B cell (primary cell): ENCODE measurements around the gene APCDD1. TPM values are rescaled to one million over a fixed set of nuclear protein-coding genes. Genes with fewer than 3 reads are reported as not detected.

ENCODE experiments used
- ATAC-seq: fragments of 200-7000 bp; cut with Tn5 transposase; one replicate; pipeline ENCODE4 v1.10.0; 2021; ENCODE audit warnings: low read depth, mild to moderate bottlenecking, moderate number of reproducible peaks, moderate library complexity
- CTCF ChIA-PET: fragments of 350-600 bp; sonication (Branson Sonifier 250); formaldehyde crosslinking; loops from one replicate; lab custom pipeline; 2021; ENCODE audit warnings: antibody characterized with exemption, inconsistent platforms; lab: Charles Lee
- POLR2A ChIA-PET: fragments of 350-600 bp; sonication (Branson Sonifier 250); formaldehyde crosslinking; loops from one replicate; lab custom pipeline; 2021; ENCODE audit warnings: antibody characterized with exemption; lab: Charles Lee
- DNase-seq: peaks from one replicate; pipeline ENCODE4 v3.0.0; 2013
- H2AFZ ChIP-seq: 2 replicates; pipeline ENCODE4 v1.6.1; 2012; ENCODE audit warnings: mild to moderate bottlenecking, low read depth, low read length; ENCODE audit not compliant: insufficient read depth, poor library complexity, severe bottlenecking
- H3K27ac ChIP-seq, 2 donors: 1 replicate in 1 of 2; 2 replicates in 1 of 2; pipeline ENCODE4 v1.5.1; 2012 to 2013; ENCODE audit warnings: low read length in 2 of 2, mild to moderate bottlenecking in 2 of 2, moderate library complexity in 1 of 2
- H3K27me3 ChIP-seq, 4 experiments: fragments of 200-600 bp in 1 of 4; sonication (generic) in 1 of 4; replicated peaks in 1 of 4; 1 replicate in 2 of 4; 2 replicates in 2 of 4; pipeline versions ENCODE4 v1.6.1 to v1.7.0; 2013 to 2016; ENCODE audit warnings: low read length in 3 of 4, mild to moderate bottlenecking in 2 of 4, mixed read lengths in 1 of 4, moderate library complexity in 1 of 4; ENCODE audit not compliant: insufficient read depth in 4 of 4, control insufficient read depth in 3 of 4; ENCODE audit errors: control extremely low read depth in 1 of 4
- H3K36me3 ChIP-seq, 2 experiments: replicated peaks in 1 of 2; 1 replicate in 1 of 2; 2 replicates in 1 of 2; pipeline versions ENCODE4 v1.6.1 to v1.7.1; 2013; ENCODE audit warnings: low read length in 1 of 2; ENCODE audit not compliant: insufficient read depth in 2 of 2, control insufficient read depth in 1 of 2; ENCODE audit errors: control extremely low read depth in 1 of 2, extremely low read depth in 1 of 2
- H3K4me1 ChIP-seq, 2 donors: fragments of 200-600 bp in 1 of 2; sonication (generic) in 1 of 2; 1 replicate in 1 of 2; 2 replicates in 1 of 2; pipeline versions ENCODE4 v1.5.1 to v1.6.1; 2013 to 2017; ENCODE audit warnings: low read length in 2 of 2; ENCODE audit not compliant: control insufficient read depth in 2 of 2, insufficient read depth in 2 of 2
- H3K4me2 ChIP-seq: replicated peaks from 2 replicates; pipeline ENCODE3; 2012; ENCODE audit warnings: mild to moderate bottlenecking, low read depth, low read length; ENCODE audit not compliant: poor library complexity, severe bottlenecking
- H3K4me3 ChIP-seq, 5 experiments: fragments of 200-600 bp in 1 of 5; sonication (generic) in 1 of 5; 1 replicate in 3 of 5; 2 replicates in 2 of 5; pipeline versions ENCODE4 v1.5.1 to v1.7.0; 2011 to 2016; ENCODE audit warnings: low read length in 4 of 5, mild to moderate bottlenecking in 4 of 5, low read depth in 2 of 5, control low read depth in 1 of 5, moderate library complexity in 1 of 5; ENCODE audit not compliant: insufficient read depth in 1 of 5; ENCODE audit errors: control extremely low read depth in 1 of 5, extremely low read depth in 1 of 5
- H3K79me2 ChIP-seq: fragments of 200-600 bp; sonication (generic); one replicate; pipeline ENCODE4 v1.6.0; 2016; ENCODE audit warnings: low read length; ENCODE audit not compliant: control insufficient read depth, insufficient read depth
- H3K9ac ChIP-seq: fragments of 200-600 bp; sonication (generic); 2 replicates; pipeline ENCODE4 v1.6.1; 2017; ENCODE audit warnings: mild to moderate bottlenecking, low read length, moderate library complexity
- H3K9me3 ChIP-seq, 3 donors: one replicate each; pipeline versions ENCODE4 v1.6.1 to v1.7.1; 2013; ENCODE audit warnings: low read length in 2 of 3; ENCODE audit not compliant: control insufficient read depth in 2 of 3, insufficient read depth in 1 of 3; ENCODE audit errors: control extremely low read depth in 1 of 3
- H4K20me1 ChIP-seq: 2 replicates; pipeline ENCODE4 v1.6.0; 2012; ENCODE audit warnings: mild to moderate bottlenecking, low read length; ENCODE audit not compliant: insufficient read depth, control insufficient read depth, poor library complexity, severe bottlenecking
- H3K27ac Mint-ChIP-seq: one replicate; pipeline ENCODE4 v1.8.0; 2021; ENCODE audit warnings: mixed read lengths
- H3K27me3 Mint-ChIP-seq: one replicate; pipeline ENCODE4 v1.8.0; 2021; ENCODE audit warnings: mixed read lengths
- H3K4me1 Mint-ChIP-seq: one replicate; pipeline ENCODE4 v1.8.0; 2021; ENCODE audit warnings: mixed read lengths
- H3K4me3 Mint-ChIP-seq: one replicate; pipeline ENCODE4 v1.8.0; 2021; ENCODE audit warnings: mixed read lengths
- H3K9me3 Mint-ChIP-seq: one replicate; pipeline ENCODE4 v1.8.0; 2022; ENCODE audit warnings: mixed read lengths; ENCODE audit not compliant: insufficient read depth
- CTCF ChIP-seq: fragments of 200-600 bp; IDR thresholded peaks from one replicate; pipeline ENCODE4 v1.8.0; 2022; ENCODE audit warnings: antibody characterized with exemption, mild to moderate bottlenecking
- EZH2 ChIP-seq: IDR thresholded peaks from 2 replicates; pipeline ENCODE4 v1.6.1; 2012; ENCODE audit warnings: borderline replicate concordance, low read depth, mild to moderate bottlenecking, moderate library complexity, low read length; ENCODE audit not compliant: insufficient read depth, poor library complexity, severe bottlenecking
- WGBS: methylation state at CpG from one replicate; pipeline ENCODE4 v1.1.5; 2013; ENCODE audit warnings: missing lambda C conversion rate; ENCODE audit not compliant: insufficient coverage; 5-methylcytosine and 5-hydroxymethylcytosine counted together
- intact Hi-C: fragments of 100-400 bp; cut with micrococcal nuclease; formaldehyde crosslinking; loops from one replicate; pipeline ENCODE4 v1.10.0; 2022
- polyA plus RNA-seq: library from polyadenylated mRNA; depleted of rRNA; stranded (reverse); fragments of >200 nt; gene quantifications from 2 replicates; pipeline ENCODE4 v1.2.3, GENCODE V29; 2012
- total RNA-seq, 2 donors: library from RNA; stranded (reverse); fragments of 120-200 nt in 1 of 2; gene quantifications; 1 replicate in 1 of 2; 2 replicates in 1 of 2; pipeline versions ENCODE4 v1.2.3 to v1.2.4, GENCODE V29; 2013 to 2022

Gene APCDD1
- total and polyA plus RNA-seq, 2 donors (not counting 1 experiment from before 2014, with no cell fraction given), result 1.0 to 1.1 TPM

GRCh38 chr18:10417191-10417590 is 37.2 kb upstream of the APCDD1 start:
- no peak overlapping the region for H3K27ac ChIP-seq
- Mint-ChIP-seq H3K4me3 (no peak overlapping the region), H3K27me3 (peaks cover 4% of the 10 kb centered on the region), H3K4me1 (no peaks in the 10 kb centered on the region), H3K27ac (no peak overlapping the region), H3K9me3 (peaks cover 4% of the 10 kb centered on the region)
- ChIA-PET POLR2A (no interaction called here), CTCF (no interaction called here)
- no peak overlapping the region for H3K9ac ChIP-seq
- no peak for TF ChIP-seq EZH2
- H4K20me1 ChIP-seq, result no peaks in the 10 kb centered on the region
- intact Hi-C loops, result no loop called here
- H3K4me3 ChIP-seq, result no peak overlapping the region
- DNase-seq (no peak), ATAC-seq (no peak)
- H2AFZ ChIP-seq, result no peak overlapping the region
- no peaks in the 10 kb centered on the region for H3K27me3 ChIP-seq
- no peaks in the 10 kb centered on the region for H3K79me2 ChIP-seq
- whole genome bisulfite sequencing, result no CpG with 5 or more reads among the region's 3 CpGs
- H3K36me3 ChIP-seq, result no peaks in the 10 kb centered on the region
- no peaks in the 10 kb centered on the region for H3K4me1 ChIP-seq
- no peak overlapping the region for H3K4me2 ChIP-seq
- H3K9me3 ChIP-seq, result no peaks in the 10 kb centered on the region

- Mint-ChIP-seq H3K4me3 (no peak overlapping the region), H3K27me3 (peaks cover 4% of the 10 kb centered on the region), H3K4me1 (no peaks in the 10 kb centered on the region), H3K9me3 (peaks cover 4% of the 10 kb centered on the region), H3K27ac (no peak overlapping the region)
- TF ChIP-seq EZH2, result no peak
- TF ChIP-seq CTCF, result no peak
- Histone ChIP-seq H3K79me2 (no peaks in the 10 kb centered on the region), H3K36me3 (no peaks in the 10 kb centered on the region), H3K4me1 (no peaks in the 10 kb centered on the region), H3K9me3 (peaks cover 0 to 1% (median 0%) of the 10 kb centered on the region in 3 donors), H3K27ac (no peak overlapping the region), H2AFZ (no peak overlapping the region), H3K27me3 (peaks cover 0 to under 1% (median 0%) of the 10 kb centered on the region in 4 experiments), H4K20me1 (no peaks in the 10 kb centered on the region), H3K4me3 (no peak overlapping the region), H3K9ac (no peak overlapping the region), H3K4me2 (no peak overlapping the region)
- DNase-seq, result no peak
- no peak for ATAC-seq
- intact Hi-C loops, result no loop called here
- ChIA-PET CTCF (no interaction called here), POLR2A (no interaction called here)
Observed at GRCh38 chr18:10417664-10418063, 36.8 kb upstream of the APCDD1 start.
